Stimulated activated CD4-positive, alpha-beta T cell treated with anti-CD3 and anti-CD28 coated beads, Interleukin-4, amount 100 ng/mL, for 24 hours (primary cell): ENCODE measurements around the gene PGF.

ENCODE experiments used
- DNase-seq: peaks from one replicate; pipeline ENCODE4 v3.0.0-alpha.2; 2020

Gene PGF

GRCh38 chr14:74915826-74916225, 39.6 kb downstream of the PGF start:
- DNase-seq, result no peak

DNA sequence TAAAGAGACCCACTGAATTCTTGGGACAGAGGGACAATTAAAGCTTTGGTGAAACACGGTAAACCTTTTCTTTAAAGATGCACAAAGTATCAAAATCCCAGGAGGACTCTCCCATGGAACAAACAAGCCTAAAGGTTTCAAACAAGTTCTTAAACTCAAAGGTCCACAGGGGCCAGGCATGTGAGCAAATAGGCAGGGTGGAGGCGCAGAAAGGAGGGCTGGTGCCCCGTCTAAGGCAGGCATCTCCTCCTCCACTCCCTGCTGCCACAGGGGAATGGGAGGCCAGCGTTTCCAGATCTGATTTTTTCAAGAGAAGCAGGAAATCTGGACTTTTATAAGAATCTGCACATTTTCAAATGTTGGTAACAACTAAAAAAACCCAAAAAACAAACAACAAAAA, 40.0 kb downstream of the PGF start:
- DNase-seq, result no peak

DNA sequence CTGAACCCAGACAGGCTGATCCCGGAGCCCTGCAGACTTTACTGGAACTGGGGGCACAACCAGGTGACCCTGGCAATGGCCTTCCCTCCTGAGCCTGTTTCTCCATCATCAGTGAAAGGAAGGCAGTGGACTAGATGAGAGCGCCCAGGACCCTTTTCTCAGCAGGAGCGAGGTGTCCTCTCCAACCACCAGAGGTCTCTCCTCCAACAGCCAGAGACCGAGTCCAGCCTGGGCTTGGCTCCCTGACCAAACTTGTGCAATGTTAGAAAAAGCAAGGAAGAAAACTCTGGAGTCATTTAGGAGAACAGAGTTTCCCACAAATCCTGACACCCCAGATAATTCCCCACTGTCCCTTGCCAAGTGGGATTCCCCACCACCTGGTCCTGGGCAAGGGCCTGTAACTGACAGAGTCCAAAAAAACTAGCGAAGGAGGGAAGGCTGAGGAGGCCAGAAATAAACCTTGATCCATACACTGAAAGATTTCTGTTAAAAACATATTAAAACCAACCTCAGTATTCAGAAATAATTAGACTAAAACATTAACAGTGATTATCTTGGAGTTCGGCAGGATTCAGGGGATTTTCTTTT, 41.3 kb downstream of the PGF start:
- DNase-seq, result no peak

DNA sequence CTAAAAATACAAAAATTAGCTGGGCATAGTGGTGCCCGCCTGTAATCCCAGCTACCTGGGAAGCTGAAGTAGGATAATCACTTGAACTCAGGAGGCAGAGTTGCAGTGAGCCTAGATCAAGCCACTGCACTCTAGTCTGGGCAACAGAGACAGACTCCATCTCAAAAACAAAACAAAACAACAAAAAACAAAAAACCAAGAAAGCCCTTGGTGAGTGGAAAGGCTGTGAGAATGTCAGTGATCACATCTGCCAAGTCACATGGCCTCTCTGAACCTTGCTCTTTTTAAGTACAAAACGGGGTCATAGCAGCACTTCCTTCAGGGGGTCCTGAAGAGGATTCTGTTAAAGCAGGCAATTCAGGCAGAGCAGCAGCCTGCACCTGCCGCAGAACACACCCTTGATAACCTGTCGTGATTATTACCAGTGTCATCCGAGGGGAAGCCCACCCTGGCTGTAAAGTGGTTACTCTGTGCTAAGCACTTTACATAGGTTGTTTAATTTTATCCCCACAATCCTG, 41.9 kb downstream of the PGF start:
- DNase-seq, result no peak

GRCh38 chr14:74912801-74913200, 42.6 kb downstream of the PGF start:
- DNase-seq, result no peak

DNA sequence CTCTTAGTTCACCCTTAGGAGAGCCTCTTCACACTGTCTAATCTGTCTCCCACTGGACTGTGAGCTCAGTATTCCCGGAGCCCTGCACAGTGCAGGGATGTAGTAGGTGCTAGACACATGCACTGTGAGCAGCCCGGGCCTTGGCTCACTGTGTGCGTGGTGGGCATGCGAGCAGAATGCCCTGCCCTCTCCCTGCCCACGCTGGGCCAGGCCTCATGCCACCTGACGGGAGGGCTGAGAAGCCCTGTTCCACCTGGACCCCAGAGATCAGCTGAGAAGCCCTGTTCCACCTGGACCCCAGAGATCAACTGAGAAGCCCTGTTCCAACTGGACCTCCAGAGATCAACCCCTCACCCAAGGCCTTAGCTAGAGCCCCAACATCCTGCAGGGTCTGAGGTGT, 43.3 kb downstream of the PGF start:
- no peak for DNase-seq

DNA sequence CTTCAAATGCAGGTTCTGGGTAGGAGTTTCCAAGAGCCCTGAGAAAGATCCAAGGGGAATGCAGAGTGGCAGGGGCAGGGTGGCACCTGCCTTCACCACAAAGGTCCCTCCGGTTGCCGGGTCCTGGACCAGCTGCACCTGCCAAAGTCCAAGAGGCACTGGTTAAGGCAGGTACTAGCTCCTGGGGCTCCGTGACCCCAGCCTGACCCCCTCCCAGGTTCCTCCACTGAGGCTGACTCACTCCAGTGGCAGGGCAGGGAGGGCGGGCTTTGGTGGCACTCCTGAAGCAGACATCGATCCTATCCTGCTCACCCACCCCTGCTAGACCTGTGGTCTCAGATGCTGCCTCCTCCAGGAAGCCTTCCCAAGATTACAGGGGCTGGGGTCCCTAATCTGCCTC, 43.7 kb downstream of the PGF start:
- DNase-seq, result no peak

DNA sequence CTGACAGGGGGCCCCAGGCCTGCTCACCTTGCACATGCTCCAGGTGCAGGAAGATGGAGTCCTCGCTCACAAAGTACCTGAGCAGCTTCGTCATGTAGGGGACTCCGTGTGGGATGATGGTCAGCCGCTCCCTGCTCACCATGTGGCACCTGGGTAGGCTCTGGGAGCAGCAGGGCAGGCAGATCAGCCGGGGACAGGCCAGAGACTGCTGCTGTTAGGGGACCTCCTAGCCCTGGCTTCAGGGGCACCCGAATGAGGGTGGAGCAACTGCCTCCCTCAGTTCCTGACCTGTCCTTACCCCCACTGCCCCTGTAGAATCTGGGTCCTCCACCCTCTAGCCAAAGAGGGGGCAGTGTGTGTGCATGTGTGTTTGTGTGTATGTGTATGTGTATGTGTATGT, 44.2 kb downstream of the PGF start:
- no peak for DNase-seq

DNA sequence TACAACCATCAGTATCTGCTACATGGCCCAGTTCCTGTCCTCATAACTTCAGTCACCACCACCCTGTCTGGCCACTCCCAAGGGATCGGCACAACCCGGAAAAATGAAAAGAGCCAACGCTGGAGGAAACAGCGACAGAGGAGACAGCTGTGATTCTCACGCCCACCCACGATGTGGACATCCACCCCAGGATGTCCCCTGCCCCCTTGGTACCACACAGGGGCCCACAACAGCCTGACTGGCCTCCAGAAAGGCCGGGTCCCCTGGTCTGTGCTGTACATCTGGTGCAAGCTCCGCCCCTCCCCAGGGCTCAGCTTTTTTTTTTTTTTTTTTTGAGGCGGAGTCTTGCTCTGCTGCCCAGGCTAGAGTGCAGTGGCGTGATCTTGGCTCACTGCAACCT, 44.8 kb downstream of the PGF start:
- no peak for DNase-seq

DNA sequence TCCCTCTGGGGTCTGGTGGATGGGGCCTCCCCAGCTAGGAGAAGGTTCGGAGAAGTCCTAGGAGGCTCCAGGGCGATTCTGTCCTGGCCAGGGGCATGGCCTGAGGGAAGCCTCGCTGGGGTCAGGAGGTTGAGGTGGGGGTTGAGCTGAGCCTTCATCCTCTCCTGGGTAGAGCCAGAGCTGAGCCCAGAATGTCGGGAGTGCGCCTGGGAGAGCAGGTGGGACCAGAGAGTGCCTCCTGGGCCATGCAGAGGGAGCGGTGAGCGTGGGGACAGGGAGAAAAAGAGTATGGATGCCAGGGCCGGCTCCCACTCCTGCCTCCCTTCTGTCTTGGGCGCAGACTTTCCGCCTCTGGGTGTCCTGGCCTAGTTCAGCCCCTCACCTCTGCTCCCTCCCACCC, 45.5 kb downstream of the PGF start:
- DNase-seq, result no peak

GRCh38 chr14:74909501-74909900, 45.9 kb downstream of the PGF start:
- DNase-seq, result no peak

- no peak for DNase-seq
Observed at GRCh38 chr14:74908861-74909341, 46.5 kb downstream of the PGF start.

DNA sequence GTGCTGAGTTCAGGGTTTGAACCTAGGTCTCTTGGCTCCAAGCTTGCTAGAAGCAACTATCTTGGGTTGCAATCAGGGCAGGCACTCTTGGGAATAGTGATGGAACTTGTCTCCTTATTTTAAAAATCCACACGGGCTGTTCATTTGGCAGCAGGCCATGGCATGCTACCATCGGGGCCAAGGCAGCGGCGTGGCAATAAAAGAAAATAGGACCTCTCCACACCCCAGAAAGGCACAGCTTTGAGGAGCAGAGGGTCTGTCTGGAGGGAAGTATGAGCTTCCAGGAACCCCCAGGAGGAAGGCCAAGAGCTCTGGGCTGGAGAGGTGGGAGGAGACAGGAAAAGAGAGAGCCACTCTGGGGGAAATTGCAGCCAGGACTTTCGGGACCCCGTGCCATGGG, 47.7 kb downstream of the PGF start:
- DNase-seq, result no peak

DNA sequence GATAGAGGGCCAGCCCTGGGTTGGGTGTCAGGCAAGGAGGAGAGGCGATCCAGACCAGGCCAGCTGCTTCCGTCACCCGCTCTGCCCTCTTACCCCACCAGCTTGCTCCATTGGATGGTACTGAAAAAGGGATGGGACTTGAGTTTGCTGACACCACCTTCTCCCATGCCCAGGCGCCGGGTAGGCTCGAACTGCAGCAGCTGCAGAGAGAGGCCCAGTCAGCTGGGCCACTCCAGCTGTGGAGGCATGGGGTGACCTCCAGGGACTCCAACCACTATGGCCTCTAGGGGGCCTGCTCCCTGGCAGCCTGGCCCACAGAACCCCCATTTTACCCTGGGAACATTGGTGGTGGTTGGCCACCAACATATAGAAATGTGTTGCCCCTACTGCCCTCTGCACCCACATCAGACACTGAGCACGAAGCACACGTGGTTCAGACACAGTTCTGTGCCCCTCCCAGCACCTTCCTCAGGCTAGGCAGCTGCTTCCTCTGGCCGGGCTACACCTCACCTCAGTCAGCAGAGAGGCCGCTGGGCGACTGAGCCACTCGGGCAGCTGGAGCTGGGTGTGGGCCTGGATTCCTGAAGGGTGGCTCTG, 48.4 kb downstream of the PGF start:
- no peak for DNase-seq

GRCh38 chr14:74905595-74906142, 49.7 kb downstream of the PGF start:
- DNase-seq, result peak; percentile 83

DNA sequence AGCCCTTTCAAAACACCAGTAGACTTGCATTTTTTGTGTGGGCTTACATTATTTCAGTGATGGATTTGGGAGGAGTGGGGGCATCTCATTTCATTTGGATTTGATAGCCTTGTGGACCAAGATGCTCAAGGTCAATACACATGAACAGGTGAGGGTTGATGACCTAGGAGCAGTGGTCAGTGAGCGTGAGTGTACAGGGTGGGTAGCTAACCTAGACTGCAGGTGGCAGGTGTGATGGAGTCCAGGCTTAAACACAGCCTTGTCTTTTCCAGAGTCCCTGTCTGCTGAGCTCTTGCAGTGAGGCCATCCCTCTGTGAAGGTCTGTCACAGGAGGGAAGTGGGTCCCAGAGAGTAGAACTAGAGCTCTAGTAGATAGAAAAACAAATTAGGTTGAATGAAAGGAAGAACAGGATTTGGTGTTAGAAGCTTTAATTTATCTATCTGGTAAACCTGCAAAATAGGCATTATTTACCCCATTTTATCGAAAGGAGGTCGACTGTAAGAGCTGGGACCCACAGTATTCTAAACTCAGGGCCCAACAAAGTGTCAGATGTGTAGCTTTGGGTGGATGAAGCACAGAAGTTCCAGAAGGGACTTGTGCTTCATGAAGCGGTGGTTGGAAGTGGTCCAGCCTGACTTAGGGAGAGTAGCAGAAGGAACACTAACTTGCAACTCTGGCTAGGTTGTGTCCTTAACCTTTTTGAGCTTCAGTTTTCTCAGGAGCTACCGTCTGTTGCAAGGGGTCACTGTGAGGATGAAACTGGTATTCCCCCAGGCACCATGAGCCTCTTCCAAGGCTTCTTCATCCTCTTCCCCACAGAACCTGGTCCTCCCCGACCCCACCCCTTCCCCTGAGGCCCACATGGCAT, 50.5 kb downstream of the PGF start:
- no peak for DNase-seq

GRCh38 chr14:74902941-74903705, 52.3 kb downstream of the PGF start:
- no peak for DNase-seq

GRCh38 chr14:74898694-74899093, 56.7 kb downstream of the PGF start:
- DNase-seq, result no peak

DNA sequence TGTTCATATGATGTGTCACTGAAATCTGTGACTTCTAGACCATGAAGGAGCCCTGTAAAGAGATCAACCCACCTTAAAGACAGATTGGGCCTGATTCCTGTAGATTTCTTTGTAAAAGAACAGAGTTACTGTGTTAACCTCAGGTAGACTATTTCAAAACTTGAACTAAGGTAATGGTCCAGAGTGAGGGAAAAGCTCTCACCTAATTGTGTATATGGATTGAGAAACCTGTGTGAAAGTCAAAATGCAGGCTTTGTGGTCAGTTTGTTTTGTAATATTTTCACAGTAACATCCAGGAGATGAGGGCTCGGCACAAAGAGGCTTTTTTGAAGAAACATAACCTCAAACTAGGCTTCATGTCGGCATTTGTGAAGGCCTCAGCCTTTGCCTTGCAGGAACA, 57.3 kb downstream of the PGF start:
- DNase-seq, result no peak

GRCh38 chr14:74897642-74898041, 57.8 kb downstream of the PGF start:
- DNase-seq, result no peak

GRCh38 chr14:74896400-74896799, 59.0 kb downstream of the PGF start:
- DNase-seq, result no peak

- DNase-seq, result no peak
Observed at GRCh38 chr14:74893614-74894091, 61.7 kb downstream of the PGF start.

DNA sequence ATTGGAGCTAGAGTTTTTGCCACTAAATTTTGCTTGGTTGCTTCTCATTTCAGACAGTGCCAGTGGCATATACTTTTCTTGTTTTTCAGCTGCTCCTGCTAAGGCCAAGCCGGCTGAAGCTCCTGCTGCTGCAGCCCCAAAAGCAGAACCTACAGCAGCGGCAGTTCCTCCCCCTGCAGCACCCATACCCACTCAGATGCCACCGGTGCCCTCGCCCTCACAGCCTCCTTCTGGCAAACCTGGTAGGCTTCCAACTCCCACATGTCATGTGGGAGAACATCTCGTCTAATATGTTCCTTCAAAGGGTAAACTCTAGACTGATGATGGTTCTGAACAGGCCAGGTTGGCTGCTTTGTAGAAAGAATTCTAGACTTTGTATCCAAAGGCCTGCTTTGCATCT, 62.7 kb downstream of the PGF start:
- DNase-seq, result no peak
